ENCODE measurements around the gene PROKR2.

DNA sequence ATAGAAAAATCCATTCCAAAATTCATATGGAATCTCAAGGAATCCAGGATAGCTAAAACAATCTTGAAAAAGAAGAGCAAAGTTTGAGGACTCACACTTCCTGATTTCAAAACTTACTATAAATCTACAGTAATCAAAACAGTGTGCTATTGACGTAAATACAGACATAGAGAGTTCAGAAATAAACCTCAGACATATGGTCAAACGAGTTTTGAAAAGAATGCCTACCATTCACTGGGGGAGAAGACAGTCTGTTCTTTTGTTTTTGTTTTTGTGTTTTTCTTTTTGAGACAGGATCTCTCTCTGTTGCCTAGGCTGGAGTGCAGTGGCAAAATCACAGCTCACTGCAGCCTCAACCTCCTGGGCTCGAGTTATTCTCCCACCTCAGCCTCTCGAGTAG is 25.3 kb upstream of the PROKR2 start:
- TF ChIP-seq POLR2AphosphoS5 (IDR thresholded peaks at IDR 0.05; ENCODE audit: borderline replicate concordance, low read depth, low read length) (no peak), EZH2 (IDR thresholded peaks at IDR 0.05) (no peak), FOXP2 (optimal IDR thresholded peaks at IDR 0.05; ENCODE audit: control extremely low read depth, extremely low read length, insufficient read depth) (no peak)
